ENCODE measurements around the gene ASCC1. TPM values are rescaled to one million over a fixed set of nuclear protein-coding genes. Genes with fewer than 3 reads are reported as not detected.
A peak's percentile ranks its signal among the peaks of the same experiment; 100 is the strongest.
"Not testable (repeated sequence)": the region's sequence is repeated elsewhere in the genome, so short reads cannot be mapped to it uniquely, and the experiment has no call there.

Gene ASCC1
- total RNA-seq, 1 donor from 2014 or later = 21.0 TPM

DNA sequence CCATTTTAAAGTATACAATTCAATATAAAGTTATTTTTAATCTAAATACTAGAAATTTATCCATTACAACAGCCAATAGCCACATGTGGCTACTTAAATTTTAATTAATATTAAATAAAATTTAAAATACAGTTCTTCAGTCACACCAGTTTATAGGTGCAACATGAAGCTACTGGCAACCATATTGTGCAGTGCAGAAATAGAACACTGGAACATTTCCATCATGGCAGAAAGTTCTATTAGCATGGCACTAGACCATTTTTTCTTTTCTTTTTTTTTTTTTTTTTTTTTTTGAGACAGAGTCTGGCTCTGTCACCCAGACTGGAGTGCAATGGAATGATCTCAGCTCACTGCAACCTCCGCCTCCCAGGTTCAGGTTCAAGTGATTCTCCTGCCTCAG is 5.2 kb upstream of the ASCC1 start:
- no peak for DNase-seq (ENCODE audit: low read depth in 2 of 2)

DNA sequence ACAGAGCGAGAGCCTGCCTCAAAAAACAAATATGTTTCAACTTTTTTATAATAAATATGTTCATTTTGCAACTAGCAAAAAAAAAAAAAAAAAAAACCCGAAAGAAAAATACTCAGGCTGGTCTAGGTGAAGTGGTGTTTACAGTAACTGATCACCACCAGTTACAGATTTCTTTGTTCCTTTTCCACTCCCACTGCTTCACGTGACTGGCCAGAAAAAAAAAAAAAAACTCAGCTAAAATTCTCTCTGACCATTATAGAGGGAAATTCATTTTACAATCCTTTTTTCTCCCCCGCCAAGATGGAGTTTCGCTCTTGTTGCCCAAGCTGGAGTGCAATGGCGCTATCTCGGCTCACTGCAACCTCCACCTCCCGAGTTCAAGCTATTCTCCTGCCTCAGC is 4.6 kb upstream of the ASCC1 start:
- no peak for DNase-seq (ENCODE audit: low read depth in 2 of 2)

DNA sequence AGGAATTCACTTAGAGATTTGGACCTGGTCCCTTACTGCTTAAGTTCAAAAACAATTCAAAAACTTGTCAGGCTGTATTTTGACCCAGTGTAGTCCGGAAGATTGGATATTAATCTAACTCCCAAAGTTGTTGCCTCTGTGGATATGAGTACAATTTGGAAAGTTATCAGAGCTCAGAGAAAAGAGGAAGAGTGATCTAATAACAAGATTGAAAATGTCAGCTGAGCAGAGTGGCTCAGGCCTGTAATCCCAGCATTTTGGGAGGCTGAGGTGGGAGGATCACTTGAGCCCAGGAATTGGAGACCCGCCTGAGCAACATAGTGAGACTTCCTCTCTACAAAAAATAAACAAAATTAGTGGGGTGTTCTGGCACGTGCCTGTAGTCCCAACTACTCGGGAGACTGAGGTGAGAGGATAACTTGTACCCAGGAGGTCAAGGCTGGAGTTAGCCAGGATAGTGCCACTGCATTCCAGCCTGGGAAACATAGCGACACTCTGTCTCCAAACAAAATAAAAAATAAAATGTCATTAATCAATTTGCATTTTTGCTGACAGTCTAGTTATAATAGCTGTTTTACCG is 3.2 kb upstream of the ASCC1 start:
- no peak for DNase-seq (ENCODE audit: low read depth in 2 of 2)

DNA sequence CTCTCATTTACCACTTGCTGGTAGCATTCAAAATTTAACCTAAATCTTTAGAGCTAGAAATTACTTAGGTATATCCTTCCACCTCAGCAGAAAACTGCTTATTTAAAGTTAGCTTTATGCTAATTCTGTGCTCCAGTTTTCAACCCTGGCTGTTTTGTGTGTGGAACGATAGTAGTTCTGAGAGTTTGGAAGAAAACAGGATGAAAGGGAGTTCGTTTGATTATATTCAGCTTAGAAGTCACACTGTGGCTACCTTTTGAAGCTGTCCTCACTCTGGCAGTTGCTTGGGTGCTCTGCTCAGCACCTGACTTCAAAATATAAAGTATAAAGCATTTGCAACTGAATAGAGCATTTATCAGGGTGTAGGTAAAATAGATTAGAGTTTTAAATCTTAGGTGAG is 2.6 kb upstream of the ASCC1 start:
- no peak for DNase-seq (ENCODE audit: low read depth in 2 of 2)

DNA sequence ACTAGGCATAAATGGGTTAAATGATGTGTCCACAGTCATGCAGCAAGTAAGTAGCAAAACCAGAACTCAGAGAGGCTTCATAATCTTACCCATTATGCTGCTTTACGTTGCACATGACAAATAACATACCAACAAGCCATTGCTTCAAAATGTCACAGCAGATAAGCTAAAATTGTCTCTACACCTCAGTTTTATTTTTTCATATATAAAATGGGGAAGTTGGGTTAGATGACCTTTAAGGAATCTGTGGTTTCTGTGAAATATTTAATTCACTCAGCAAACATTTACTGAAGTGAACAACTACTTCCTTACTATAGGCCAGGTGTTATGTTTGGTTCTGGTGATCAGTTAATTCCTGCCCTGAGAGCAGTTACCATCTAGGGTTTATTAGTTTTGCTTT is 2.2 kb upstream of the ASCC1 start:
- DNase-seq (ENCODE audit: low read depth in 2 of 2) = no peak

DNA sequence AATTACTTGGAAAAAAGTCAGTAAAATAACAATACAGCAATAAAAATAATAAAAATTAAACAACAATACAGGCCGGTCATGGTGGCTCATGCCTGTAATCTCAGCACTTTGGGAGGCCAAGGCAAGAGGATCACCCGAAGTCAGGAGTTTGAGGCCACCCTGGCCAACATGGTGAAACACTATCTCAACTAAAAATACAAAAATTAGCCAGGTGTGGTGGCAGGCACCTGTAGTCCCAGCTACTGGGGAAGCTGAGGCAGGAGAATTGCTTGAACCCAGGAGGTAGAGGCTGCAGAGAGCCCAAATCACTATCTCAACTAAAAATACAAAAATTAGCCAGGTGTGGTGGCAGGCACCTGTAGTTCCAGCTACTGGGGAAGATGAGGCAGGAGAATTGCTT is 4.2 kb downstream of the ASCC1 start:
- DNase-seq (ENCODE audit: low read depth in 2 of 2) = not testable (repeated sequence)

DNA sequence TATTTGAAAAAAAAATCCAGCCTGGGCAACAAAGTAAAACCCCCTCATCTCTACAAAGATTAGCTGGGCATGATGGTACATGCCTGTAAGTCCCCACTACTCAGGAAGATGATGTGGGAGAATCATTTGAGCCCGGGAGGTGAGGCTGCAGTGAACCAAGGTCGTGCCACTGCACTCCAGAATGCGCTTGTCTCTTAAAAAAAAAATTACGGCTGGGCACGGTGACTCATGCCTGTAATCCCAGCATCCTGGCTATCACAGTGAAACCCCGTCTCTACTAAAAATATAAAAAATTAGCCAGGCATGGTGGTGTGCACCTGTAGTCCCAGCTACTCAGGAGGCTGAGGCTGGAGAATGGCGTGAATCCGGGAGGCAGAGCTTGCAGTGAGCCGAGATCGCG is 4.7 kb downstream of the ASCC1 start:
- DNase-seq (ENCODE audit: low read depth in 2 of 2) = peak in 1 of 2 donors; percentile 29

DNA sequence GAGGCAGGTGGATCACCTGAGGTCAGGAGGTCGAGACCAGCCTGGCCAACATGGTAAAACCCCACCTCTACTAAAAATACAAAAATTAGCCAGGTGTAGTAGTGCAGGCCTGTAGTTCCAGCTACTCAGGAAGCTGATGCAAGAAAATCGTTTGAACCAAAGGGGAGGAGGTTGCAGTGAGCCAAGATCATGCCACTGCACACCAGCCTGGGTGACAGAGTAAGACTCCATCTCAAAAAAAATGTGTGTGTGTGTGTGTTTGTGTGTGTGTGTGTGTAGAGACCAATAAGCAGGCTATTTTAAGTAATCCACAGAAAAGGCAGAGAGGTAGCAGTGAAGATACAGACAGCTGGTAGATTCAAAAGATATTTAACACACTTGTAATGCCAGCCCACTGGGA is 7.5 kb downstream of the ASCC1 start:
- not testable (repeated sequence) for DNase-seq (ENCODE audit: low read depth in 2 of 2)

DNA sequence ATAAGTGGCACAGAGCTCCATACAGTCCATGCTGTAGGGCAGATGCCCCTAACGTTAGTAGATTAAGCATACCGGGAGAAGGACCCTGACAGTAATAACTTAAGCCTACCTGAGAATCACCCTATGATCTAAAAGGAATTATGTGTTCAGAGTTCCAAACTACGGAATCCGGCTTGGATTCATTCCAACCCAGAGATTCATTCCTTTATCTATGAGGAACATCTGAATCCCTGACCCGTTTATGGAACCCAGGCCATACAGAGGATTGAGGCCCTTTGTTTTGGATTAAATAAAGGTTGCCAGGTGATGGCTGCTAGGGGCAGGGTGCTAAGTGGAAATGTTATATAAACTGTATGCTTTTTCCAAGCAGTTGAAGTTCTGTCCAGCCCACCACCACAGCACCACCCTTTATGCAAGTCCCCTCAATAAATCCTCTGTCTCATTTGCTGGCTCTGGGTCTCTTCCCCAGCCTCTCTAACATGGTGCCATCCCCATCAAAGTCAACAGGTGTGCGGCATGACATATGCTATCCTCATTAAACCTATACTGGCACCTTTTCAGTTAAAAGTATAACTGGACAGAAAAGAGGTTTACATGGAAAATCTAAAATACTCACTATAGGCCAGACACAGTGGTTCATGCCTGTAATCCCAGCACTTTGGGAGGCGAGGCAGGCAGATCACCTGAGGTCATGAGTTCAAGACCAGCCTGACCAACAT is 9.4 kb downstream of the ASCC1 start:
- DNase-seq (ENCODE audit: low read depth in 2 of 2) = peak in 1 of 2 donors; percentile 24

DNA sequence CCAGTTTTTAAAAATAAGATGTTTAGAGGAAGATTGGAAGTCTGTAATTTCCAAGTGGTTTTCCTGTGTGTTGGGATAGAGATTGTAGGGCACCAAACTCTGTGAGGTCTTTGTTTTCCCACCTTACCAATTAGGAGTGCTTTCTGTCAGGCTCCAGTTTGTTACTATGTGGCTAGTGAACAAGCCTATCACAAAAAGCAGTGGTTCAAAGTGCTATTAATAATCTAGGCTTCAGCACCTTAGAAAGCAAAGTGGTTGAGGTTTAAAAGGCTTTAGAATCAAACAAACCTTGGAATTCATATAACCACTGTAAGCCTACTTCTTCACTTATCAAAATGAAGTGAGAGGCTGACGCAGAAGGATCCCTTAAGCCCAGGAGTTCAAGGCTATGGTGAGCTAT is 11.4 kb downstream of the ASCC1 start:
- DNase-seq (ENCODE audit: low read depth in 2 of 2) = no peak

DNA sequence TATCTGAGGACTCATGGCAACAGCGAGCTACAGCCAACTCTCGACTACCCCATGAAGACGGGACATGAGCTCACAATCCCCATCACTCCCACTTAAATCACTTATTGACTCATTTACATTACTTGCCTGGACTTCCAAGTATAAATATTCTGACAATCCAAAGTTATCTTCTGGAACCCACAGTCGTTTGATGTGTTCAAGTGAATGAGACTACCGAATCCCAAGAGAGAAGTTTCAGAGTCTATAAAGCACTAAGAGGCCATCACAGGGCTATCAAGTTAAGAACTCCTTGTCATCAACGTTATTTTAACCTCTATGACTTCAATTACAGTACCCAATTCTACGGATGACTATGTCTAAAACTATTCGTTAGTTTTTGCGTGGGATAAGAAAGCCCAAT is 11.8 kb downstream of the ASCC1 start:
- DNase-seq (ENCODE audit: low read depth in 2 of 2) = no peak

DNA sequence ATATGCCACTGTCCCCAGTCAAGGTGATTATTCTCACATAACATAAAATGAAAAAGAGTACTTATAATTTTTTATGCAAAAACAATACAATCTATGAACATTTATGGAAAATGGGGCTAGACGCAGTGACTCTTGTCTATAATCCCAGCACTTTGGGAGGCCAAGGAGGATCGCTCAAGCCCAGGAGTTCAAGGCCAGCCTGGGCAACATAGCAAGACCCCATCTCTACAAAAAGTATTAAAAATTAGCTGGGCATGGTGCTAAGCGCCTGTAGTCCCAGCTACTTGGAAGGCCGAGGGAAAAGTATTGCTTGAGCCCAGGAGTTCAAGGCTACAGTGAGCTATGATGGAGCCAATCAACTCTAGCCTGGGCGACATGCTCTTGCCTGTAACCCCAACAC is 14.8 kb downstream of the ASCC1 start:
- no peak for DNase-seq (ENCODE audit: low read depth in 2 of 2)

DNA sequence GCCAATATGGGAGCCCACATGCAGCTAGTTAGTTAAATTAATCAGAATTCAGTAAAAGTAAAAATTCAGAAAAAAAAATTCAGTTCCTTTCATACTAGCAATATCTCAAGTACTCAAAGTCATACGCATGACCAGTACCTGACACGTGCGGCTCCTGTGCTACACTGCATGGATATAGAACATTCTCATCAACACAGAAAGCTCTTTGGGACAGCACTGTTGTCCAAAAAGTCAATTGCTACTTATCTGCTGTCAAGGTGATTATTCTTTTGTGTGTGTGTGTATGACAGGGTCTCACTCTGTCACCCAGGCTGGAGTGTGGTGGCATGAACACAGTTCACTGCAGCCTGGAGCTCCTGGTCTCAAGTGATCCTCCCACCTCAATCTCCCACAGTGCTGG is 15.2 kb downstream of the ASCC1 start:
- no peak for DNase-seq (ENCODE audit: low read depth in 2 of 2)

DNA sequence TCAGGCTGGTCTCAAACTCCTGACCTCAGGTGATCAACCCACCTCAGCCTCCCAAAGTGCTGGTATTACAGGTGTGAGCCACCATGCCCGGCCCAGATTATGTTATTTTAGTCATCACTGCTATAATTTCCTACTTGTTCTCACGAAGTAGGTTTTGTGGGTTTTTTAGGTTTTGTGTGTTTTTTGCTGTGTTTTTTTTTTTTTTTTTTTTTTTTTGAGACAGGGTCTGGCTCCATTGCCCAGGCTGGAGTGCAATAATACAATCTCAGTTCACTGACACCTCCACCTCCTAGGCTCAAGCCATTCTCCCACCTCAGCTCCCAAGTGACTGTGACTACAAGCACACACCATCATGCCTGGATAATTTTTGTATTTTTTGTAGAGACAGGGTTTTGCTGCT is 21.1 kb downstream of the ASCC1 start:
- DNase-seq (ENCODE audit: low read depth in 2 of 2) = no peak

DNA sequence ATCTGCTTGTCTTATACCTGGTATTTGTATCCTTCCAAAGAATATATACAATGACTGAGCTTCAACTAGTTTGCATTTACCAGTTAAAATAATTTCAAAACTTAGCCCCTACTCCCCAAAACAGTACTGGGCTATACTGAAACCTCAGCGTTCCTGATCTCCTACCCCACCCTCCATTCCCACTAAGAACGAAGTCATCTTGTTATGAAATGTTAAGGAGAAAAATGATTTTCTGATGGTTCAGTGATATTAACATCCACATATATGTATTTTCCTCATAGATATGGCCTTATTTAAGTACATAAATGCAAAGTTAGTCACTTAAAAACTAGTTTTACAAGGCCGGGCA is 29.1 kb downstream of the ASCC1 start:
- DNase-seq (ENCODE audit: low read depth in 2 of 2) = no peak

DNA sequence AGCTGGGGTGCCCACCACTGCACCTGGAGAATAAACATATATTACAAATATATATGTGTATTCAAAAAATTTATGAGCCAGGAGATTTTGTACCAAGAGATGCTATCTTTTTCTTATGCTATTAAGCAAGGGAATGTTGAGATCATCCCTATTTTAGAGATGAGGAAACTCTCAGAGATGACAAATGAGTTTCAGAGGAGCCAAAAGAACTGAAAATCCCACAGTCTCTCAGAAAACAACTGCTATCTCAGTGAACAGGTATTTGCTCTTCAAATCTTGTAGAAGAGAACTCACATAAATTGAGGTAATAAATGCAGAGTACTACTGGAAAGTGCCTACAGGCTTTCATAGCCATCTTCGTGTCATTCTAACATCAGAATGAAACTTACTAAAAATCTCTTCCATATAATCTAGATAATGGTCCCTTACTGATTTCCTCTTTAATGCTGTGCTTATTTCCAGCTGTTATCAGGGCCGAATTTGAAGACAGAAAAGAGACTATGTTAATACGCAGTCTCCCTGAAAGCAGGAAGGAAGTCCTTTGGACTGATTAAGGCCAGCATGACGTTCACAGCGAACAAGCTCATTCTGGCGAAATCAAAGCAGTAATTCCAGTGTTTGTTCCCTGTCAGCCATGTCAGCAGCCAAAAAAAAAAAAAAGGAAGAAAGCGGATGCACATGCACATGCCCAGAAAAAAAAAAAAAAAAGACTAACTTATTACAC is 29.7 kb downstream of the ASCC1 start:
- DNase-seq (ENCODE audit: low read depth in 2 of 2) = peak; percentile 79 to 86

DNA sequence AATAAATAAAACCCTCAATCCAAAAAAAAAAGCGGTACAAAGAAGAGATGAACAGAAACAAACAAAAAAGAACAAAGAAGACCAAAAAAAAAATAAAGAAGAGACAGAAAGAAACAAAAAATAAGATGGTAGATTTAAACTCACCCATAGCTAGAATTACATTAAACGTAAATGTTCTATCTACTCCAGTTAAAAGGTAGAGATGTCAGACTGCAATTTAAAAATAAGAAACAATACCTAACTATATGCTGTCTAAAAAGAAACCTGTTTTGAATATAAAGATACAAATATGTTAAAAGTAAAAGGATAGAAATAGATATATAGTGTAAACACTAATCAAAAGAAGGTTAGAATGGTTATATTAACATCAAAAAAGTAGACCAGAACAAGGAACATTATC is 31.9 kb downstream of the ASCC1 start:
- no peak for DNase-seq (ENCODE audit: low read depth in 2 of 2)

DNA sequence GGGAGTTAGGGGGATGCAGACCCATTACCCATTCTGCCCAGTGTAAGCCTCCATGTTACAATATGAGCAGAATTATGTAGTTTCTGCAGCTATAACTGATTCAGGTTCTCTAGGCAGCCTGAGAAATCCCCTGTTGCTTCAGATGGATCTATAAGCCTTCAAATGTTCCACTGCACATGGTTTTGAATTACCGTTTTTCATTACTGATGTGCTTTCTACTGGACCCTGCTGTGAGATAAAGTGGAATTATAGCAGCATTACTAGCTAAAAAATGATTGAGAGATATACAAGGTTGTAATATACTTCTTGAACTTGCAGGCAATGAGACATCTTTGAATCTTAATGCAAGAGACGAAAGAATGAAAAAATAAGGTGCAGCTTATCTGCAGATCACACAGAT is 38.6 kb downstream of the ASCC1 start:
- no peak for DNase-seq (ENCODE audit: low read depth in 2 of 2)

DNA sequence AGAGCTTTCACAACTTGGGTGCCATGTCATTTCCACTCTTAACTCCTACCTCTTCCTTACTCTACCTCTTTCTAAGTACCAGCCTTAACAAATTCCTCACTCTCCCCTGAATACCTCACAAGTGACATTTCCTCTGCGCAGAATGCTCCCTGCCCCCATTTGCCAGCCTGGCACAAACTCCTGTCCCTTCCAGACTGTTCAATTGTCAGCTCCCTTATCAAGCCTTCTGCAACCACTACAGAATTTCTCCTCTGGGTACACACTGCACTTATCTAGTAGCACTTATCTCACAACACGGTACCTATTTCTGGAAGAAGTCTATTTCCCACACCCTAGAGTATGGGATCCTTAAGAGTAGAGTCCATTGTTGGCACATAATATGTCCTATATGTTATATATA is 39.4 kb downstream of the ASCC1 start:
- no peak for DNase-seq (ENCODE audit: low read depth in 2 of 2)

DNA sequence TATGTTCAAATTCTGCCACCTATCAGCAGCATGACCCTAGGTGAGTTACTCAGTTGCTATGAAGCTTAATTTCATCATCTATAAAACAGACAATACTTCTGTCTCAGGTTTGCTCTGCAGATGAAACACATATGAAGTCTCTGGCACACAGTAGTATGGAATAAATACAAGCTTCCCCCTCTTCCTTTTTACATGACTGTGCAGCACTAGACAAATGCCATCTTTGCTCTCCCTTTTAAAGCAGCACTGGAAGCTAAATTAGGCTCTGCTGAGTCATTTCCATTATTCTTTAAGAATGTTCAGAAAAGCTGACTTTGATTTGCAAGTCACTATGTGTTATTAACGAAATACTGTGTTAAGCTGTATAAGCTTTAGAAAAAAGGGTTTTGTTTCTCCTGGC is 40.9 kb downstream of the ASCC1 start:
- DNase-seq (ENCODE audit: low read depth in 2 of 2) = peak in 1 of 2 donors; percentile 80

DNA sequence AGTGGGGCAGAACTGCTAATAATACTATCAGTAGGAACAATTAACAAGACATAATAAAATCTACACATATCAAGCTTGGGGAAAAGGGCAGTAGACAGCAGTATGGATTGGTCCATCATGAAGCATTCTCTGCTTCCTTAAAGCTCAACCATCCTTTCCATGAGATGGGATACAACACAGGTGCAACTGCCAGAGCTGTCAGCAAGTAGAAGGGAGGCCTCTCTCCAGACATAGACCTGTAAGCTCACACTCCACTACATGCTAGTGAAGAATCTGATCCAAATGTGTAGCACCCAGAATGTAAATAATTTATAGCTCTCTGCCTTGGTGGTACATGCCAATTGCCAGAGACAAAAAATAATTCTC is 41.8 kb downstream of the ASCC1 start:
- no peak for DNase-seq (ENCODE audit: low read depth in 2 of 2)

DNA sequence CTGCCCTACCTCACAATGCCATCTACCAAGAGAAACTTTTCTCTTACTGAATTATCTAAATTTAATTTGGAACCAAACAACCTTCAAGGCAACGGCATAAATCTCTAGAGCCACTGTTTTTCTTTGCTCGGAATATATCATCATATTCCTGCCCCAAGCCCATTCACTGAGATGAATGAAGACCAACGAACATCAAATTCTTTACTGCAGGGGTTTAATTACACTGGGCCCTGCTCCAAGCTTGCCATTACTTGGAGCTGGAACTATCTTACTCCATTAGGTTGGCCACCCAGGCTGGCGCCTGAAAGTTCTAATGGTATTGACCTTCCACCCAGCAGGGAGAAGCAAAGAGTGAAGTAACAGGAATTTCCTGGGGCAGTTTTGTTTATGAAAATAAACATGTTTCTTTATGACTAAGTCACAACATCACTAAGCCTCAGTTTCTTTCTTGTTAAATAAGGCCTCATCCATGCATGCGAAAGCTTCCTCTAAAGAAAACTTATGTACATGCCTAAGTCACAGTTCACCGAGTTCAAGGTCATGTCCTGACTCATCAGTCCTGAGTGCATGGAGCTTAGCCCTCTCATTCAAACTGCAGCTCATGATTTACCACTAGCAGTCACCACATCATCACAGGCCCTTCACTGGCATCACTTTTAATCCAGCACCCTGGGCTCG is 42.3 kb downstream of the ASCC1 start:
- DNase-seq (ENCODE audit: low read depth in 2 of 2) = peak in 1 of 2 donors; percentile 21

DNA sequence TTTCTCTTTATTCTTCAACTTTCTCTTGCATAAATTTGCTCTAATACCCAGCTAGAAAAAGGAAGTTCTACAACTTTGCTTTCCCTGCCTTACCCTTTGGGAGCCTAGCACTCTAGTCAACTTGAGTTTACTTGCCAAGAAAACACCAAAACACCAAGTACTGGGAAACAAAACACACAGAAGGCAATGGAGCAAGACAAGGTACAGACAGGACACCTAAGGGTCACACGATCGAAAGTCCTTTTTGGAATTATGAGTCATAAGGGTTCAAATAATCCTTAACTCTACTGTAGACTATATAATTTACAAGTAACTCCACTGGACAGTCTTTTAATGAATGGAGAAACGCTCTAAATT is 42.8 kb downstream of the ASCC1 start:
- DNase-seq (ENCODE audit: low read depth in 2 of 2) = no peak
